ENCODE measurements around the gene IFT122.

IFT122 gene

DNA sequence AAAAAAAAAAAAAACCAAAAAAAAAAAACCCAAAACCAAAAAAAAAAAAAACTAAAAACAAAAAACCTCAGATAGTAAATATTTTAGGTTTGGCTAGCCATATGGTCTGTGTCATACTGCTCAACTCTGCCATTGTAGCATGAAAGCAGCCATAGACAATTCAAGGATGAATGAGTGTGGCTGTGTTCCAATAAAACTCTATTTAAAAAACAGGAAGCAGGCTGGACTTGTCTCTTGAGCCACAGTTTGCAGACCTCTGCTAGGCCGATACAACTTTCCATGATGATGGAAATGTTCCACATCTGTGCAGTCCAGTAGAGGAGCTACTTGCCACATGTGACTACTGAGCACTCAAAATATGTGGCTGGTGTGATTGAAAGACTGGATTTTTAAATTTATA, 22.7 kb upstream of the IFT122 start:
- TF ChIP-seq TEAD4 (IDR thresholded peaks at IDR 0.05) (no peak), ZBTB7A (IDR thresholded peaks at IDR 0.05; ENCODE audit: low read depth) (no peak), TAF1 (IDR thresholded peaks at IDR 0.05; ENCODE audit: low read depth) (no peak), YY1 (IDR thresholded peaks at IDR 0.05; ENCODE audit: low read depth) (no peak), MAX (IDR thresholded peaks at IDR 0.05) (no peak), FOXM1 (IDR thresholded peaks at IDR 0.05; ENCODE audit: borderline replicate concordance, low read depth) (no peak), EGR1 (IDR thresholded peaks at IDR 0.05) (no peak), NFIC (IDR thresholded peaks at IDR 0.05) (no peak)
- TF ChIP-seq, protein P1, sequence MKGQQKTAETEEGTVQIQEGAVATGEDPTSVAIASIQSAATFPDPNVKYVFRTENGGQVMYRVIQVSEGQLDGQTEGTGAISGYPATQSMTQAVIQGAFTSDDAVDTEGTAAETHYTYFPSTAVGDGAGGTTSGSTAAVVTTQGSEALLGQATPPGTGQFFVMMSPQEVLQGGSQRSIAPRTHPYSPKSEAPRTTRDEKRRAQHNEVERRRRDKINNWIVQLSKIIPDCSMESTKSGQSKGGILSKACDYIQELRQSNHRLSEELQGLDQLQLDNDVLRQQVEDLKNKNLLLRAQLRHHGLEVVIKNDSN (IDR thresholded peaks at IDR 0.05), result no peak

- TF ChIP-seq, protein P1 (IDR thresholded peaks at IDR 0.05), result no peak
- TF ChIP-seq NFIC (IDR thresholded peaks at IDR 0.05), result no peak
- no peak for TF ChIP-seq TCF12 (IDR thresholded peaks at IDR 0.05; ENCODE audit: low read depth)
- TF ChIP-seq EGR1 (IDR thresholded peaks at IDR 0.05), result no peak
- TF ChIP-seq MAX (IDR thresholded peaks at IDR 0.05), result no peak
- no peak for TF ChIP-seq CREB1 (IDR thresholded peaks at IDR 0.05; ENCODE audit: low read depth)
- TF ChIP-seq RAD21 (IDR thresholded peaks at IDR 0.05; ENCODE audit: low read depth), result no peak
- TF ChIP-seq TAF1 (IDR thresholded peaks at IDR 0.05; ENCODE audit: low read depth), result no peak
- TF ChIP-seq YY1 (IDR thresholded peaks at IDR 0.05; ENCODE audit: low read depth), result no peak
- no peak for TF ChIP-seq CEBPB (IDR thresholded peaks at IDR 0.05)
- TF ChIP-seq FOXM1 (IDR thresholded peaks at IDR 0.05; ENCODE audit: borderline replicate concordance, low read depth), result no peak
- TF ChIP-seq, protein P2, sequence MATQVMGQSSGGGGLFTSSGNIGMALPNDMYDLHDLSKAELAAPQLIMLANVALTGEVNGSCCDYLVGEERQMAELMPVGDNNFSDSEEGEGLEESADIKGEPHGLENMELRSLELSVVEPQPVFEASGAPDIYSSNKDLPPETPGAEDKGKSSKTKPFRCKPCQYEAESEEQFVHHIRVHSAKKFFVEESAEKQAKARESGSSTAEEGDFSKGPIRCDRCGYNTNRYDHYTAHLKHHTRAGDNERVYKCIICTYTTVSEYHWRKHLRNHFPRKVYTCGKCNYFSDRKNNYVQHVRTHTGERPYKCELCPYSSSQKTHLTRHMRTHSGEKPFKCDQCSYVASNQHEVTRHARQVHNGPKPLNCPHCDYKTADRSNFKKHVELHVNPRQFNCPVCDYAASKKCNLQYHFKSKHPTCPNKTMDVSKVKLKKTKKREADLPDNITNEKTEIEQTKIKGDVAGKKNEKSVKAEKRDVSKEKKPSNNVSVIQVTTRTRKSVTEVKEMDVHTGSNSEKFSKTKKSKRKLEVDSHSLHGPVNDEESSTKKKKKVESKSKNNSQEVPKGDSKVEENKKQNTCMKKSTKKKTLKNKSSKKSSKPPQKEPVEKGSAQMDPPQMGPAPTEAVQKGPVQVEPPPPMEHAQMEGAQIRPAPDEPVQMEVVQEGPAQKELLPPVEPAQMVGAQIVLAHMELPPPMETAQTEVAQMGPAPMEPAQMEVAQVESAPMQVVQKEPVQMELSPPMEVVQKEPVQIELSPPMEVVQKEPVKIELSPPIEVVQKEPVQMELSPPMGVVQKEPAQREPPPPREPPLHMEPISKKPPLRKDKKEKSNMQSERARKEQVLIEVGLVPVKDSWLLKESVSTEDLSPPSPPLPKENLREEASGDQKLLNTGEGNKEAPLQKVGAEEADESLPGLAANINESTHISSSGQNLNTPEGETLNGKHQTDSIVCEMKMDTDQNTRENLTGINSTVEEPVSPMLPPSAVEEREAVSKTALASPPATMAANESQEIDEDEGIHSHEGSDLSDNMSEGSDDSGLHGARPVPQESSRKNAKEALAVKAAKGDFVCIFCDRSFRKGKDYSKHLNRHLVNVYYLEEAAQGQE (IDR thresholded peaks at IDR 0.05; ENCODE audit: low read depth), result no peak
- no peak for TF ChIP-seq TEAD4 (IDR thresholded peaks at IDR 0.05)
- no peak for TF ChIP-seq EP300 (IDR thresholded peaks at IDR 0.05; ENCODE audit: borderline replicate concordance)
- no peak for TF ChIP-seq ZBTB7A (IDR thresholded peaks at IDR 0.05; ENCODE audit: low read depth)
Observed at GRCh38 chr3:129418041-129418973, 21.7 kb upstream of the IFT122 start.

GRCh38 chr3:129419476-129419875, 20.5 kb upstream of the IFT122 start:
- TF ChIP-seq, protein P1 (IDR thresholded peaks at IDR 0.05), result no peak
- TF ChIP-seq CREB1 (IDR thresholded peaks at IDR 0.05; ENCODE audit: low read depth), result no peak
- no peak for TF ChIP-seq YY1 (IDR thresholded peaks at IDR 0.05; ENCODE audit: low read depth)
- no peak for TF ChIP-seq EGR1 (IDR thresholded peaks at IDR 0.05)
- no peak for TF ChIP-seq EP300 (IDR thresholded peaks at IDR 0.05; ENCODE audit: borderline replicate concordance)
- no peak for TF ChIP-seq TAF1 (IDR thresholded peaks at IDR 0.05; ENCODE audit: low read depth)

- TF ChIP-seq CREB1 (IDR thresholded peaks at IDR 0.05; ENCODE audit: low read depth), result no peak
- no peak for TF ChIP-seq TEAD4 (IDR thresholded peaks at IDR 0.05)
- TF ChIP-seq FOXM1 (IDR thresholded peaks at IDR 0.05; ENCODE audit: borderline replicate concordance, low read depth), result no peak
Observed at GRCh38 chr3:129421236-129421883, 18.7 kb upstream of the IFT122 start.

DNA sequence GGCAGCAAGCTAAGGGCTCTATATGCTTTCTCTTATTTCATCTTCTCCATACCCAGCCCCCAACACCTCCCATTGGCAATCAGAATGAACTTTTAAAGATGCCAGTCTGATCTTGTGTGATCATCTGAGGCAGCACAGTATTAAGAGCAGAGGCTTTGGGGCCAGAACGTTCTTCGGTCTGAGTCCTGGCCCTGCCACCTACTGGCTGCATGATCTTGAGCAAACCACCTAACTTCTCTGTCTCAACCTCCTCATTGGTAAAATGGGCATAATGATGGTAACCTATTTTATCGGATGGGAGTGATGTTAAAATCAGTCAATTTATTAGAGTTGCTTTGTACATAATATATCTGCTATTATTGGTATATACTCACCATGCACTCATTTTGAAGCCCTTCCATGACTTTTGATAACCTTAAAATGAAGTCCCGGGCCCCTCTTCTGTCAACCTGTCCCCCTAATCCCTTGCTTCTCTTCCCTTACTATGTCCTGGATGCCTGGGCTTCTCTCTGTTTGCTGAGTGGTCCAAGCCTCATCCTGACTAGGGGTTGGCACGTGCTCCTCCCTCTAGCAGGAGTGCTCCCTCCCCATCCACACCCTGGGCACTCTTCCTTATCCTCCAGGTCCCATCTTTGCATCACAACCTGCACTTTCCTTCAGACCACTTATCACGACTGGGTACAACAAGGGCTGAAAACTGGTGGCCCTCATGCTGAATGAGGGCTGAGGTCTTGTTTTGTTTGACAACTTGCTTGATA, 17.9 kb upstream of the IFT122 start:
- TF ChIP-seq, protein P2 (IDR thresholded peaks at IDR 0.05; ENCODE audit: low read depth), result no peak
- TF ChIP-seq EP300 (IDR thresholded peaks at IDR 0.05; ENCODE audit: borderline replicate concordance), result no peak
- TF ChIP-seq ZBTB7A (IDR thresholded peaks at IDR 0.05; ENCODE audit: low read depth), result no peak
- no peak for TF ChIP-seq YY1 (IDR thresholded peaks at IDR 0.05; ENCODE audit: low read depth)
- no peak for TF ChIP-seq EGR1 (IDR thresholded peaks at IDR 0.05)
- no peak for TF ChIP-seq TAF1 (IDR thresholded peaks at IDR 0.05; ENCODE audit: low read depth)
- TF ChIP-seq TEAD4 (IDR thresholded peaks at IDR 0.05), result no peak
- no peak for TF ChIP-seq FOXM1 (IDR thresholded peaks at IDR 0.05; ENCODE audit: borderline replicate concordance, low read depth)
- TF ChIP-seq TCF12 (IDR thresholded peaks at IDR 0.05; ENCODE audit: low read depth), result no peak
- TF ChIP-seq, protein P1 (IDR thresholded peaks at IDR 0.05), result no peak
- no peak for TF ChIP-seq CEBPB (IDR thresholded peaks at IDR 0.05)
- TF ChIP-seq CREB1 (IDR thresholded peaks at IDR 0.05; ENCODE audit: low read depth), result no peak
- TF ChIP-seq MAX (IDR thresholded peaks at IDR 0.05), result no peak
- no peak for TF ChIP-seq RAD21 (IDR thresholded peaks at IDR 0.05; ENCODE audit: low read depth)
- no peak for TF ChIP-seq NFIC (IDR thresholded peaks at IDR 0.05)

Measured in Ishikawa (cell line).